Fibroblast of skin of left biceps (primary cell): ENCODE measurements around the gene KCTD20.

Experiments
- DNase-seq, 2 experiments: peaks; one replicate each; pipeline ENCODE4 v3.0.0-alpha.2; 2013; ENCODE audit warnings: low read depth in 2 of 2

Gene KCTD20

GRCh38 chr6:36533321-36533720, 90.5 kb downstream of the KCTD20 start:
- no peak for DNase-seq

GRCh38 chr6:36536873-36537547, 94.2 kb downstream of the KCTD20 start:
- no peak for DNase-seq

GRCh38 chr6:36539814-36540568, 97.2 kb downstream of the KCTD20 start:
- DNase-seq, result no peak
